Stimulated activated CD8-positive, alpha-beta memory T cell treated with anti-CD3 and anti-CD28 coated beads, Interleukin-2, amount 100 ng/mL, for 1 hour (primary cell): ENCODE results near the gene YY1.
"Not testable (repeated sequence)": the region's sequence is repeated elsewhere in the genome, so short reads cannot be mapped to it uniquely, and the experiment has no call there.

Experiments
- DNase-seq, 2 donors: peaks; one replicate each; pipeline ENCODE4 v3.0.0-alpha.2; 2020; ENCODE audit warnings: low read depth in 2 of 2

YY1 gene

DNA sequence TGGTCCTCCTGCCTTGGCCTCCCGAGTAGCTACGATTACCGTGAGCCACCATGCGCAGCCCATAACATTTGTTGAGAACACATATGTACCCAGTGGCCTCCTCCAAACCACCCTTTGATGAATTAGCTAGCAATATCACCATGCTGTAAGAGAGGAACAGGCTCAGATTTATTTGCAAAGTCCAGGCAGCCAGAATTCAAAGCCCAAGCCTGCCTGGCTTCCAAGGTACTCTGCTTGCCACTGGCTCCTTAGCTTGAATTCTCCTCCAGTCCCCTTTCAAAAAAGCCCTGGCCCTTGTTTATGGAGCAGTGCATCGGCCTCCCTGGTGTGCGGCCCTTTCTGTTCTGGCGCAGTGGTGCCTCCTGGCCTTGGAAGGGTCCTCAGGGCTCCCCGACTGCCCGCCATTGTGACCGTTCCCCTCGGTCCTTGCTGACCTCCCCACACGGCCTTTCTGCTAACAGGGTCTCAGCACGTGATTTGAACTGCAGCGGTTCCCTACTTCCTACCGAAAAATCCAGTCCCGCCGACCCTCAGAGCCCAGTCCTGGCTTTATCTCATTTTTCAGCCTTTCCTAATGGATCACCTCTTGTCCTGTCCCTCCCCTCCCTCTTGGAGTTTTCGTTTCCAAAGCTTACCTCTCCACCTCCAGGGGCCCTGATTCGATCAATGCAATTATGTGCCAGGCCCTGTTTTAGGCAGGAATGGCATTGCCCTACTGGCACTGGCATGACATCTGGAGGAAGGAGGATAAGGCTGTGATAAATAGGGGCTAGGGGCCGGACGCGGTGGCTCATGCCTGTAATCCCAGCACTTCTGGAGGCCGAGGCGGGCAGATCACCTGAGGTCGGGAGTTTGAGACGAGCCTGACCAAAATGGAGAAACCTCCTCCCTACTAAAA is 45.3 kb downstream of the YY1 start:
- DNase-seq, result no peak

GRCh38 chr14:100285021-100285912 is 46.3 kb downstream of the YY1 start:
- peak; percentile 60 to 65 for DNase-seq

DNA sequence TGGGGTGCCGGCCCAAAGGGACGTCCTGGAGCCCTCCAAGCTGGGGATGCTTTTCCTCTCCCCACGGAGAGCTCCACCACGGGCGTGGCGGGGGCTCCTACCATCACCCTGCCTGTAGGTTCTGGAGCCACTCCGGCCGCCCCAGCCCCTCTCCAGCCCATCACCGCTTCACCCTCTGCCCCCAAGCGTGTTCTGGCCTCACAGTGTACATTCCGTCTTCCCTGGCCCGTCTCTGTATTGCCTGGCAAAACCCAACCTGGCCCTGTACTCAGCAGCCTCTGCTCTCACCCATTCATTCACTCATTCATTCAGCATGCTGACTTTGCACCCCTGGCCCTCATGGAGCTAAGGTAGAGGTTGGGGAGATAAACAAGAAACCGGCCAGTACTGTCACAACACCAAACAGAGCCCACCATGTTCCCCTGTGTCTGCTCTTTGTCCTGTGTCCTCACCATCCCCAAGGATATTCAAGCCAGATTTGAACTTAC is 47.0 kb downstream of the YY1 start:
- DNase-seq, result no peak

DNA sequence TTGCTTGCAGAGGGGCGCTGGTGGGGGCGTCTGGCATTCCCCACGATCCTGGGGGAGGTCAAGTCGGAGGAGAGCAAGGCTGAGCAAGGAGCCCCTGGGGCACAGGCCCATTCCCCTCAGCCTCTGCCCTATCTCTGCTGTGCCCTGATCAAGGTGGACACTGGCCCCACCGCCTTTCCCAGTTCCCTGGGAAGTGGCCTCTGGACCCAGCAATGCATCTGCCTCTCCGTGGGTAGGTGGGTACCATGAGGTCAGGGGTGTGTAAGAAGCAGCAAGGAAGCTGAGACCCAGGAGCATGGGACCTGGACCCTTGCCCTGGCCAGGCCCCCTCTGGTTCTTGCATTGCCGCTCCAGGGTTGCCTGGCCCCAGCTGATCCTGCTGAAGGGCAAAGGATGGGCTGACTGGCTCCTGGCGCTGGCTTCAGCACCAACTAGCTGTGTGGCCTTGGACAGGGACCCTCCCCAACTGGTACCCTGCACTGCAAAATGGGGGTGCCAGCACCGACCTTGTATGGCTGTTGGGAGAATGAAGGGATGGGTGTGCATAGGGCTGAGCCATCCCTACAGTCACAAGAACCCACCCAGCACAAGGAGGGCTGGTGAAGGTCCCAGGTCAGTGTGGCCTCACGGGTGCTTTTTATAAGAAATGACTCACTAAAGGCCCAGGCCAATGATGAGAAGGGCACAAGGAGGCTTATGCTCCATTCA is 47.7 kb downstream of the YY1 start:
- DNase-seq, result no peak

DNA sequence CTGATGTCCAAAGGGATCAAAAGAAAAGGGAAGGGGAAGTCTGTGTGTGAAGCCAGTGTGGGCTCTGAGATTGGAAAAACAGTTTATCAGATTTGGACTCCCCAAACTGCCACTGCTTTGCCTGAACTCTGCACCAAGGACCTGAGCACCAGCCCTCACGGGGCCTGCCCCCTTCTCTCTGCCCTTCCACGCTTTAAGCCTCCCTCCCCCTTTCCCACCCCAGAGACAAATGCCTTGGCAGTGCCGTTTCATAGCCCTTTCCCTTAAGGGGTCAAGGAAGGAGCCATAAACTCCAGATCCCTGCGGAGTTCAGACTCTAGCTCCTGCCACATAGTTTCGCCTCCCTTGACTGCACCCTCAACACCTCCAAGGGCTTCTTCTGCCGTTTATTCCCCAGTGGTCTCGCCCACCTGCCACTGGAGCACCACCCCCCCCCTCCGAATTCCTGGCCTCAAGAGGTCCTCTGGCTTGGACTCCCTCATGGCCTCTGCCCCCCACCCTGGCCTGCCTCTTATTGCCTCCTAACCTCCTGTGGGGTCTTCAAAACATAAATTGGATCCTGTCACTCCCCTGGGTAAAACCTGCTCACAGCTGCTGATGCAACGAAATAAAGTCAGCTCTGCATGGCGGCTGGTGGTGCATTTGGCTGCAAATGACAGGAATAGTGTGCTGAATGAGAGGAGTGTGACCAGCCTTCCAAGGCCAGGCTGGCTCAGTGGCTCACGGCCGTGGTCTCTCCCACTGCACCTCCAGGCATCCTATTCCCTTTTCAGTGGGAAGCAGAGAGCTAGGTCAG is 48.5 kb downstream of the YY1 start:
- DNase-seq, result no peak

DNA sequence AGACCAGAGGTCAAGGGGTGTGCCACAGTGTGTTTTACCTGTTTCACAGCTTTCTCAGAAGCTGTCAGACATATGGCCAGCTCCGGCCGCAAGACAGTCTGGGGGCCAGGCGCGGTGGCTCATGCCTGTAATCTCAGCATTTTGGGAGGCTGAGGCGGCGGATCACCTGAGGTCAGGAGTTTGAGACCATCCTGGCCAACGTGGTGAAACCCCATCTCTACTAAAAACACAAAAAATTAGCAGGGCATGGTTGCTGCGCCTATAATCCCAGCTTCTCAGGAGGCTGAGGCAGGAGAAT is 49.0 kb downstream of the YY1 start:
- not testable (repeated sequence) for DNase-seq

DNA sequence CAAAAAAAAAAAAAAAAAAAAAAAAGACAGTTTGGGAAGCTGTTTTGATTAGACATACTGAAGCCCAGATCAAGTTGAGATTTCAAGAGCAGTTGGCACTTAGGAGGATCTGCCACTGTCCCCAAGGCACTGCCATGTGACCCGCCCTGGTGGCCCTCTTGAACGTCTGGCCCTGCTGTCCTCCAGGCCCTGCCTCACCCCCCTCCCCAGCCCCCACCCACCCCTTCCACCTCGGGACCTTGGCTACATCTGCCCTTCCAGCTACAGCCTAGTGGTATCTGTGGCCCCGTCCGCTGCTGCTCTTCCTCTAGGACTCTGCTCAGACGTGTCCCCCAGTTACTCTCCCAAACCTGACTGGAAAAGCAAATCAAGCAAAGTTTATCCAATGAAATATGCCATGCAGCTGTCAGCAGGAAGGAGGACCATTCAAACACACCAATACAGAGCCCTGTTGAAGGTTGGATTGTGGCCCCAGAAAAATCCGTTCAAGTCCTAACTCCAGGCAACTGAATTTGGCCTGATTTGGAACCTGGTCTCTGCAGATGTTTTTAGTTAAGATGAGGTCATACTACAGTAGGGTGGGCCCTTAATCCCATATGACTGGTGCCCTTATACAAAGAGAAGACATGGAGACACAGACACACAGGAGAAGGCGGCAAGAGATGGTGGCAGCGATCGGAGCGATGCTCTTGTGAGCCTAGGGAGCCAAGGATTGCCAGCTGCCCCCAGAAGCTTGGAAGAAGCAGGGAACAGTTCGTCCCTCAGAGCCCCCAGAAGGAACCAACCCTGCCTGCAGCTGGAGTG is 49.6 kb downstream of the YY1 start:
- no peak for DNase-seq

GRCh38 chr14:100289916-100290606 is 51.1 kb downstream of the YY1 start:
- DNase-seq, result no peak

DNA sequence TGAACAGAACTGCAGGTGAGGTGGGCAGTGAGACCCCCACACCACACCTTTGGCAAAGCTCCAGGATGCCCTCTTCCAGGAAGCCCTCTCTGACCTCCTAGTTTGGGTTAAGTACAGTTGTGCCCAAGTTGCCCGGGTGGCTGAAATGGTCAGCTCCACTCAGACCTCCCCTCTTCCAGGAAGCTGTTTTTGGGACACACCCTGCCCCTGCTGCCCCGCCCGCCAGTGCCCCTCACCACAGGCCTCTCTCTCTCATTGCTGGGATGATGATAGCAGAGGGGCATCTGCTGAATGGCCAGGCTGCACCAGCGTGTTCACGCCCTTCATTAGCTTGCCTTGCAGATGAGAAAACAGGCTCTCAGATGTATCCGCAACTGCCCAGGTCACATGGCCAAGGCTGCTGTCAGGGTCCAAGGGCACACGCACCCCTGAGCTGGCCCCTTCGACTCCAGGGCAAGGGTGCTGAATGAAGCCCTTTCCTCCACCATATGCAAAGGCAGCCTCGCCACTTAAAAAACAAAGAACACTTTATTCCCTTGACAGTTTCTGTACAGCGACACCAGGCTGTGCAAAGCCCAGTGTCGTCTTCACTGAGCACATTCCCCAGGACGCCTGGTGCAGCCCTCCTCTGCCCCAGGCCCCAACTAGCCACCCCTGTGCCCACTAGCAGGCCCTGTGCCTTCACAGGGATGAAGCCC is 51.8 kb downstream of the YY1 start:
- no peak for DNase-seq

- no peak for DNase-seq
These were observed 52.5 kb downstream of the YY1 start for GRCh38 chr14:100291305-100292075.

DNA sequence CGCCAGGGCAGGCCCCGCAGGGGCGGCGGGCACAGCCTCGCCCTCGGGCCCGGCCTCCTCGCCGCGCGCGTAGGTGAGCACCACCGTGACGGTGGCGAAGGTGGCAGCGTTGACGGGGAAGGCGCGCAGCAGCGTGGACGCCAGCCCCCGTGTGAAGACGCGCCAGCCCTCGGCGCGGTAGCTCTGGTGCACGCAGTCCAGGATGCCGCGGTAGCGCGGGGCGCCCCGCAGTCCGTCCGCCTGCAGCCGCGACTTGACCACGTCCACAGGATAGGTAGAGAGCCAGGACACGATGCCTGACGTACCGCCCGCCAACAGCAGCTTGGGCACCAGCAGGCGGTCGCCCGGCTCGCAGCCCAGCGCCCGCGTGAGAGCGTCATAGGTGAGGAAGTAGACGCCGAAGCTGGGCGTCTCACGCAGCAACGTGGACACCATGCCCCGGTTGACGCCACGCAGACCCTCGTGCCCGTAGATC is 53.4 kb downstream of the YY1 start:
- no peak for DNase-seq

DNA sequence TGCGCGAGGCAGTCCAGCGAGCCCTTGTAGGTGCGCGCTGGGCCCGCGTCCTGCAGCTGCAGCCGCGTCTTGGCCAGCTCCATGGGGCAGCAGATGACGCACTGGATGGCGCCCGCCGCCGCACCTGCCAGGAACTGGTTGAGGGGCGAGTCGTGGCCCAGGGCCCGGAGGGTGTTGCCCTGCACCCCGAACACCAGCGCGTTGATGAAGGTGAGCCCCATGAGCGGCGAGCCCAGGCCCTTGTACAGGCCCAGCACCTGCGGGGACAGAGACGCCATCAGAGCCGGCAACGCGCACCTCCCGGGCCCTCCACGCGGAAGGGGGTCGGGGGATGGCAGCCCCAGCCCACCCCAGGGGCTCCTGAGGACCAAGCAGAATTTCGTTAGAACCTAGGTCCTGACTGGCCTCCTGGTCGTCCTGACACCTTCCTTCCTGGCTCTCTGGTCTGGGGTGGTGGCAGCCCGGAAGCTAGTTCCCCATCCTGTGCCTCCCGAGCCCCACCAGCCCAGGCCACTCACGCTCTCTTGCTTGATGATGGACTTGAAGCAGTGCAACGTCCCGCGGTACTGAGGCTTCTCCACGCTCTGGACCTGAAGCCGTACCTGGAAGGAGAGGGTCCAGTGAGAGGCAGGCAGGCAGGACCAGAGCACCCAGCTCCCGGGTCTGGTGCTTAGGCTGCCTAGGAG is 54.0 kb downstream of the YY1 start:
- DNase-seq, result no peak

GRCh38 chr14:100293497-100294212 is 54.7 kb downstream of the YY1 start:
- no peak for DNase-seq

- DNase-seq, result no peak
These were observed 55.4 kb downstream of the YY1 start for GRCh38 chr14:100294213-100294962.

DNA sequence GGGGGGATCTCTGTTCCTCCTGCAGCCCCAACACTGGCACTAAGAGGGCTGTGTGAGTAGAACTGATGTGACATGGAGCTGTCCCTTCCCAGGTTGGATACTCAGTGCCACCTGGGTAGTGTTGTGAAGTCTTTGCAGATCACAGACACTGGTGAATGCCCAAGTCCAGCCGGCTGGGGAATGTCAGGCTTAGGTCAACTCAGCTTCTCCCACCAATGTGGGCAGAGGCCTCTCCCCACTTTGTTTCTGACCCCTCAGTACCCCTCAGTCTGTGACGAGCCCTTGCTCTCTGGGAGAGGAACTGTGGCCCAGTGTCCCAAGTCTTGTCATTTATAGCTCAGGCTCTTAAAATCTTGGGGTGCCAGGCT is 56.0 kb downstream of the YY1 start:
- DNase-seq, result no peak

GRCh38 chr14:100295376-100296105 is 56.6 kb downstream of the YY1 start:
- no peak for DNase-seq
